ENCODE results near the gene BBS9. TPM values are rescaled to one million over a fixed set of nuclear protein-coding genes. Genes with fewer than 3 reads are reported as not detected.

Gene BBS9
- total RNA-seq, 1 experiment from 2014 or later = 4.7 TPM

DNA sequence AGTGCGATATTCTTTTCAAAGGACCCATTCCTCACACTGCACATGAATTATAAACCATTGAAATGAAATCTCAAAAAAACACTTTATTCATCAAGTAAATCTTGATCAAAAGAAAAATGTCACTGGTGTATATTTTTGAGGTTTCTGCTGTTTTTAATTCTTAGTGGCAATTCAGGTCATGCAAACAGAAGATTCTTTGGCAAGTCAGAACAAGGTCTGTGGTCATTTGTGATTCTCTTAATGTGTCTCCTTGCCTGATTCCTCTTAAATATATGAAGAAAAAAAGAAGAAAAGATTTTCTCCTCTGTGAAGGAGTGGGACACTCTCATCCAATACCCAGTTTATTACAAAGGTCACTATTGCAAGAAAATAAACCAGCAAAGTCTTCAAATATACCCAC, 467.8 kb downstream of the BBS9 start:
- Histone ChIP-seq H3K4me1 (no peaks in the 10 kb centered on the region; the same call in 1 of the 2 replicates), H3K27me3 (replicated peaks; ENCODE audit: control insufficient read depth, insufficient read depth, low read length) (no peaks in the 10 kb centered on the region), H3K36me3 (ENCODE audit: control insufficient read depth, insufficient read depth, low read length) (no peaks in the 10 kb centered on the region), H3K4me3 (ENCODE audit: low read depth, low read length) (no peak overlapping the region), H3K9me3 (no peaks in the 10 kb centered on the region)
- intact Hi-C loops (cut with micrococcal nuclease; ENCODE audit: unreplicated experiment) = no loop called here
- peaks cover 3% of the 10 kb centered on the region for H3K27me3 Mint-ChIP-seq (ENCODE audit: insufficient read depth, unreplicated experiment)
- no peak for DNase-seq
- H3K9me3 Mint-ChIP-seq (ENCODE audit: unreplicated experiment) = no peaks in the 10 kb centered on the region
- POLR2A ChIA-PET = no interaction called here
- no peaks in the 10 kb centered on the region for H3K36me3 Mint-ChIP-seq (ENCODE audit: insufficient read depth, unreplicated experiment)
- no TSS peak for BruUV-seq (replicated peaks)
- no peaks in the 10 kb centered on the region for H3K4me1 Mint-ChIP-seq (ENCODE audit: low read depth, unreplicated experiment)
- TF ChIP-seq, protein P1, sequence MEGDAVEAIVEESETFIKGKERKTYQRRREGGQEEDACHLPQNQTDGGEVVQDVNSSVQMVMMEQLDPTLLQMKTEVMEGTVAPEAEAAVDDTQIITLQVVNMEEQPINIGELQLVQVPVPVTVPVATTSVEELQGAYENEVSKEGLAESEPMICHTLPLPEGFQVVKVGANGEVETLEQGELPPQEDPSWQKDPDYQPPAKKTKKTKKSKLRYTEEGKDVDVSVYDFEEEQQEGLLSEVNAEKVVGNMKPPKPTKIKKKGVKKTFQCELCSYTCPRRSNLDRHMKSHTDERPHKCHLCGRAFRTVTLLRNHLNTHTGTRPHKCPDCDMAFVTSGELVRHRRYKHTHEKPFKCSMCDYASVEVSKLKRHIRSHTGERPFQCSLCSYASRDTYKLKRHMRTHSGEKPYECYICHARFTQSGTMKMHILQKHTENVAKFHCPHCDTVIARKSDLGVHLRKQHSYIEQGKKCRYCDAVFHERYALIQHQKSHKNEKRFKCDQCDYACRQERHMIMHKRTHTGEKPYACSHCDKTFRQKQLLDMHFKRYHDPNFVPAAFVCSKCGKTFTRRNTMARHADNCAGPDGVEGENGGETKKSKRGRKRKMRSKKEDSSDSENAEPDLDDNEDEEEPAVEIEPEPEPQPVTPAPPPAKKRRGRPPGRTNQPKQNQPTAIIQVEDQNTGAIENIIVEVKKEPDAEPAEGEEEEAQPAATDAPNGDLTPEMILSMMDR (IDR thresholded peaks at IDR 0.05; ENCODE audit: insufficient read depth in 1 of 2, low read depth in 1 of 2, low read length in 1 of 2, severe bottlenecking in 1 of 2, unreplicated experiment in 1 of 2) = no peak
- H3K27ac Mint-ChIP-seq (ENCODE audit: unreplicated experiment) = no peak overlapping the region
- no peak overlapping the region for H3K4me3 Mint-ChIP-seq (ENCODE audit: unreplicated experiment)
- CTCF ChIA-PET = interaction anchor here (0.6 kb wide), 1 partner anchor 132 kb away, joined by 3 read pairs; no protein-coding TSS in a partner anchor

- no peak overlapping the region for H3K4me3 Mint-ChIP-seq (ENCODE audit: unreplicated experiment)
- no peaks in the 10 kb centered on the region for H3K36me3 Mint-ChIP-seq (ENCODE audit: insufficient read depth, unreplicated experiment)
- Histone ChIP-seq H3K4me1 (no peaks in the 10 kb centered on the region; the same call in 1 of the 2 replicates), H3K4me3 (ENCODE audit: low read depth, low read length) (no peak overlapping the region), H3K36me3 (ENCODE audit: control insufficient read depth, insufficient read depth, low read length) (no peaks in the 10 kb centered on the region), H3K27me3 (replicated peaks; ENCODE audit: control insufficient read depth, insufficient read depth, low read length) (no peaks in the 10 kb centered on the region; the same call in 1 of the 2 replicates), H3K9me3 (no peaks in the 10 kb centered on the region)
- no peak overlapping the region for H3K27ac Mint-ChIP-seq (ENCODE audit: unreplicated experiment)
- DNase-seq = no peak
- H3K4me1 Mint-ChIP-seq (ENCODE audit: low read depth, unreplicated experiment) = no peaks in the 10 kb centered on the region
- TF ChIP-seq, protein P1 (IDR thresholded peaks at IDR 0.05; ENCODE audit: insufficient read depth in 1 of 2, low read depth in 1 of 2, low read length in 1 of 2, severe bottlenecking in 1 of 2, unreplicated experiment in 1 of 2) = no peak
- intact Hi-C loops (cut with micrococcal nuclease; ENCODE audit: unreplicated experiment) = no loop called here
- POLR2A ChIA-PET = no interaction called here
- no peaks in the 10 kb centered on the region for H3K9me3 Mint-ChIP-seq (ENCODE audit: unreplicated experiment)
- CTCF ChIA-PET = no interaction called here
- BruUV-seq (replicated peaks) = no TSS peak
- H3K27me3 Mint-ChIP-seq (ENCODE audit: insufficient read depth, unreplicated experiment) = no peaks in the 10 kb centered on the region
These were observed 471.7 kb downstream of the BBS9 start for GRCh38 chr7:33601101-33601500.

DNA sequence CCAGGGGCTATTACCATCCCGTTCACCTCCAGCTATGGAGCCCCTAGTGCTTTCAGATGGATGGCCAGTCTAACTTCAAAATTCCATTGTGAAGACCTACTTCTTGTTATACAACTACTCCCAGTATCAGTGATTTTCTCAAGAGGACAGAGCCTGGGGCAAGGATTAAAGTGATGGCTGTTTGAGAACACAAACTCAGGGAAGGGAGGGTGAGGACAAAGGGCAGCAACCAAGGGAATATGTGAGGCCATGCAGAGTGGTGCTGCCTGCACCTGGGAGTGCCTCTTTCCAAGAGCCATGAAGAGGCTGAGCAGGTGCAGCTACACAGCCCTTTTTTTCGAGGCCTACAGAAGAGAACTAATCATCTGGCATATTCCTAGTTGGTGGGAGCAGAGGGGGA, 472.5 kb downstream of the BBS9 start:
- H3K4me3 ChIP-seq (ENCODE audit: low read depth, low read length) = no peak overlapping the region
- POLR2A ChIA-PET = no interaction called here
- H3K27me3 ChIP-seq (replicated peaks; ENCODE audit: control insufficient read depth, insufficient read depth, low read length) = no peaks in the 10 kb centered on the region; the same call in 1 of the 2 replicates
- intact Hi-C loops (cut with micrococcal nuclease; ENCODE audit: unreplicated experiment) = no loop called here
- H3K36me3 Mint-ChIP-seq (ENCODE audit: insufficient read depth, unreplicated experiment) = no peaks in the 10 kb centered on the region
- no TSS peak for BruUV-seq (replicated peaks)
- TF ChIP-seq, protein P1 (IDR thresholded peaks at IDR 0.05; ENCODE audit: insufficient read depth in 1 of 2, low read depth in 1 of 2, low read length in 1 of 2, severe bottlenecking in 1 of 2, unreplicated experiment in 1 of 2) = no peak
- no peaks in the 10 kb centered on the region for H3K36me3 ChIP-seq (ENCODE audit: control insufficient read depth, insufficient read depth, low read length)
- H3K27me3 Mint-ChIP-seq (ENCODE audit: insufficient read depth, unreplicated experiment) = no peaks in the 10 kb centered on the region
- H3K9me3 Mint-ChIP-seq (ENCODE audit: unreplicated experiment) = no peaks in the 10 kb centered on the region
- H3K4me1 ChIP-seq = no peaks in the 10 kb centered on the region; the same call in 1 of the 2 replicates
- H3K27ac Mint-ChIP-seq (ENCODE audit: unreplicated experiment) = no peak overlapping the region
- no peak overlapping the region for H3K4me3 Mint-ChIP-seq (ENCODE audit: unreplicated experiment)
- peak; percentile 26 to 34 for DNase-seq
- CTCF ChIA-PET = interaction anchor here (0.6 kb wide), 1 partner anchor 245 kb away, joined by 3 read pairs; no protein-coding TSS in a partner anchor
- H3K4me1 Mint-ChIP-seq (ENCODE audit: low read depth, unreplicated experiment) = no peaks in the 10 kb centered on the region
- no peaks in the 10 kb centered on the region for H3K9me3 ChIP-seq
